CD4-positive, alpha-beta T cell treated with Interleukin-17A for 1 hour (primary cell): Measurements from ENCODE around the gene SVEP1.
"Not testable (repeated sequence)": the region's sequence is repeated elsewhere in the genome, so short reads cannot be mapped to it uniquely, and the experiment has no call there.

Experiments
- DNase-seq: peaks from one replicate; pipeline ENCODE4 v3.0.0-alpha.2; 2020

The SVEP1 gene

GRCh38 chr9:110443146-110443865 lies 136.2 kb downstream of the SVEP1 start:
- DNase-seq = no peak

GRCh38 chr9:110440796-110441195 lies 138.7 kb downstream of the SVEP1 start:
- no peak for DNase-seq

GRCh38 chr9:110440172-110440571 lies 139.4 kb downstream of the SVEP1 start:
- DNase-seq = no peak

- DNase-seq = no peak
Measured at GRCh38 chr9:110432253-110432652, 147.3 kb downstream of the SVEP1 start.

- no peak for DNase-seq
Measured at GRCh38 chr9:110429453-110429852, 150.1 kb downstream of the SVEP1 start.

- DNase-seq = peak; percentile 2
Measured at GRCh38 chr9:110427497-110428104, 151.9 kb downstream of the SVEP1 start.

- DNase-seq = no peak
Measured at GRCh38 chr9:110426052-110426709, 153.4 kb downstream of the SVEP1 start.

GRCh38 chr9:110414471-110414870 lies 165.1 kb downstream of the SVEP1 start:
- no peak for DNase-seq

- DNase-seq = no peak
Measured at GRCh38 chr9:110410961-110411360, 168.6 kb downstream of the SVEP1 start.

GRCh38 chr9:110408598-110408997 lies 170.9 kb downstream of the SVEP1 start:
- no peak for DNase-seq

- no peak for DNase-seq
Measured at GRCh38 chr9:110405858-110406443, 173.6 kb downstream of the SVEP1 start.

- no peak for DNase-seq
Measured at GRCh38 chr9:110404473-110404872, 175.1 kb downstream of the SVEP1 start.

GRCh38 chr9:110399983-110400382 lies 179.6 kb downstream of the SVEP1 start:
- DNase-seq = no peak

GRCh38 chr9:110398992-110399391 lies 180.5 kb downstream of the SVEP1 start:
- not testable (repeated sequence) for DNase-seq

- no peak for DNase-seq
Measured at GRCh38 chr9:110391826-110392485, 187.6 kb downstream of the SVEP1 start.

GRCh38 chr9:110389148-110389750 lies 190.3 kb downstream of the SVEP1 start:
- no peak for DNase-seq

GRCh38 chr9:110383491-110383890 lies 196.1 kb downstream of the SVEP1 start:
- DNase-seq = no peak

- DNase-seq = no peak
Measured at GRCh38 chr9:110382731-110383130, 196.8 kb downstream of the SVEP1 start.

GRCh38 chr9:110371411-110372007 lies 208.0 kb downstream of the SVEP1 start:
- DNase-seq = no peak

GRCh38 chr9:110370315-110370714 lies 209.2 kb downstream of the SVEP1 start:
- DNase-seq = no peak

- DNase-seq = no peak
Measured at GRCh38 chr9:110364451-110364850, 215.1 kb downstream of the SVEP1 start.

GRCh38 chr9:110358992-110359391 lies 220.5 kb downstream of the SVEP1 start:
- DNase-seq = not testable (repeated sequence)
